HG03460 (cell line): ENCODE measurements around the gene FNIP2.
"Not testable (repeated sequence)": the region's sequence is repeated elsewhere in the genome, so short reads cannot be mapped to it uniquely, and the experiment has no call there.

Experiments used
- ATAC-seq: cut with Tn5 transposase; IDR thresholded peaks from one replicate; pipeline ENCODE4 v1.9.1; 2021; ENCODE audit not compliant: unreplicated experiment

FNIP2 gene

GRCh38 chr4:158904815-158905214 is 136.0 kb downstream of the FNIP2 start:
- ATAC-seq: no peak

GRCh38 chr4:158906073-158906472 is 137.2 kb downstream of the FNIP2 start:
- peak; percentile 75 for ATAC-seq

DNA sequence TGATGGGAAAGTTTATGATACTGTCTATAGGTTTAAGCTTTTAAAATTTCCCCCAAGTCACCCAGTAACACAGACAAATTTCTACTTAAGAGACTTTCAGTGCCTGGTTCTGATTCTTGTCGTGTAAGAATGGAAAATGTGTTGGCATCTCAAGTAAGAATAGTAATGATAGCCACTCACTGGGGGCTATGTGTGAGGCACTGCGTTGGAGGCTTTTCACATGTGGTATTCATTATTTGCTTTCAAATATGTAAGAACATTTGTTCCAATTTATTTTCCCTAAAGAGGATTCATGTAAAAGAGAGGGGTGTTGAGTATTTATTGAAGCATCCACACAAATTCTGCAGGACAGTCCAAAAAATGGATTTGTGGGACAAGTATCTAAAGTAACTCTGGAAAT is 143.6 kb downstream of the FNIP2 start:
- no peak for ATAC-seq

DNA sequence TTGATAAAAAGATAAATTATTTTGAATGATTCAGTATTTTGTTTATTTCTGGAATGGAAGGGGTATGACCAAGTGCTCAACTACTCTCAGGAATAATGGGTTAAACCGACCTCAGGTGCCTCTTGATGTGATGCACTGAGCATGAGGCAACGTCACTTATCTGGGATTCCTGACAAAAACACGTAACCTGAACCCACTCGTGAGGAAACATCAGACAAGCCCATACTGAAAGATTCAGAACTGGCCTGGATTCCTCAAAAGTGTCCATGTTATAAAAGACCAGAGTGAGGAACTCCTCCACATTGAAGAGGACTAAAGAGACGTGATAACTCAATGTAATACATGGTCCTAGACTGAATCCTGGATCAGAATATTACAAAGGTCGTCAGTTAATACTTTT is 144.0 kb downstream of the FNIP2 start:
- ATAC-seq: no peak

- ATAC-seq: no peak
Observed at GRCh38 chr4:158913766-158914165, 144.9 kb downstream of the FNIP2 start.

DNA sequence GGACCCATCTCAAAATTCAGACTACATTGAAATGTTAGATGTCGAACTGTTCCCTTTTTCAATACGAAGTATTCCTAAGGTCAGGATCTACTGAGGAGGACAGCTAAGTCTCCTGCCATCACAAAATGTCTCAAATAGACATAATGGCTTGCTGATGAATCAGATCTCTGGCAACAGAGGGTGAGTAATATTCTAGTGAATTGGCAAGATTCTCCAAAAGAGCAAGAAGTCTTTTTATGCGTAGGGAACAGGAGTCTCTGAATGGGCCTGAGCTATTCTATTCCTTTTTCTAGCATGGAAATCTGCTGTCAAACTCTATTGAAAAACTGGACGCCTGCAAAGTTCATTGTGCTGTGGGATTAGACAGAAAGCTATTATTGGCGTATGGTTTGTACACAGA is 145.4 kb downstream of the FNIP2 start:
- ATAC-seq: no peak

DNA sequence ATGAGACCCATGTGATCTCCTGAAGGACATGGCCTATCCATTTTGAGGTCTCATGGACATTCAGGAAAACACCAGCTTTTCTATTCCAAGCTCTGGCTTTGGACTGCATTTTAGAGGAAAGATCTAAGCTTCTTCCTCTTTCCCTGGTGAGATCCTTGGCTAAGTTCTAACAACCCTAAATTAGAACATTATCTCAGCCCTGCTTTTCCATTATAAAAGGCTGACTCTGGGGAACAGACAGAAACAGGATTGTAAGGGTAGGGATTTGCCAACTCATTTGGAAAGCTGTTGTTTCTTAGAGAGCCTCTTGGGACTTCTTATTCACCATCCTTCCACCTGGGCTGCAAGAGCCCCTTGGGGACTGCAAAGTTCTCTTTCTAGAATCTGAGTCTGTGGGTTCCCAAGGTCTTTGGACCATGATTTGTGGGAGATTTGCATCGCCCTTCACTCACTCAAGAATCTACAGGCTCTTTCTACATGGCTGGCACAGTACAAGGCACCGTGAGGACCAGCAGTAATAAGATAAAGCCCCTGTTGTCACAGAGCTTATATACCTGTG is 146.9 kb downstream of the FNIP2 start:
- no peak for ATAC-seq

DNA sequence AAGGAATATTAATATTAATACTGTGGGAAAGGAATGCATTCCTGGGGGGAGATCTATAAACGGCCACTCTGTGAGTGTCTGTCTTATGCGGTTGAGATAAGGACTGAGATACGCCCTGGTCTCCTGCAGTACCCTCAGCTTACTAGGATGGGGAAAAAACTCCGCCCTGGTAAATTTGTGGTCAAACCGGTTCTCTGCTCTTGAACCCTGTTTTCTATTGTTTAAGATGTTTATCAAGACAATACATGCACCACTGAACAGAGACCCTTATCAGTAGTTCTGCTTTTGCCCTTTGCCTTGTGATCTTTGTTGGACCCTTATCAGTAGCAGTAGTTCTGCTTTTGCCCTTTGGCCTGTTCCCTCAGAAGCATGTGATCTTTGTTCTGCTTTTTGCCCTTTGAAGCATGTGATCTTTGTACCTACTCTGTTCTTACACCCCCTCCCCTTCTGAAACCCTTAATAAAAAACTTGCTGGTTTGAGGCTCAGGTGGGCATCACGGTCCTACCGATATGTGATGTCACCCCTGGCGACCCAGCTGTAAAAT is 151.7 kb downstream of the FNIP2 start:
- not testable (repeated sequence) for ATAC-seq

GRCh38 chr4:158927774-158928173 is 158.9 kb downstream of the FNIP2 start:
- not testable (repeated sequence) for ATAC-seq

GRCh38 chr4:158929939-158930638 is 161.3 kb downstream of the FNIP2 start:
- ATAC-seq: no peak

DNA sequence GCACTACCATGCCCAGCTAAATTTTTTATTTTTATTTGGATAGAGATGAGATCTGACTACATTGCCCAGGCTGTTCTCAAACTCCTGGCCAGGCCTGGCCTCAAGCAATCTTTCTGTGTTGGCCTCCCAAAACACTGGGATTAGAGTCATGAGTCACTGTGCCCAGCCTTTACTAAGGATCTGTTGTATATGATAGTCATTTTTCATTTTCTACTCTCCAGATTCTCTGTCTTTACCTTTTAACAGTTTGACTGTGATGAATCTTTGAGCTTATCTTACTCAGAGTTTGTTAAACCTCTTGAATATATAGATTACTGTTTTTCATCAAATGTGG is 161.8 kb downstream of the FNIP2 start:
- no peak for ATAC-seq

- no peak for ATAC-seq
Observed at GRCh38 chr4:158933236-158933635, 164.4 kb downstream of the FNIP2 start.

DNA sequence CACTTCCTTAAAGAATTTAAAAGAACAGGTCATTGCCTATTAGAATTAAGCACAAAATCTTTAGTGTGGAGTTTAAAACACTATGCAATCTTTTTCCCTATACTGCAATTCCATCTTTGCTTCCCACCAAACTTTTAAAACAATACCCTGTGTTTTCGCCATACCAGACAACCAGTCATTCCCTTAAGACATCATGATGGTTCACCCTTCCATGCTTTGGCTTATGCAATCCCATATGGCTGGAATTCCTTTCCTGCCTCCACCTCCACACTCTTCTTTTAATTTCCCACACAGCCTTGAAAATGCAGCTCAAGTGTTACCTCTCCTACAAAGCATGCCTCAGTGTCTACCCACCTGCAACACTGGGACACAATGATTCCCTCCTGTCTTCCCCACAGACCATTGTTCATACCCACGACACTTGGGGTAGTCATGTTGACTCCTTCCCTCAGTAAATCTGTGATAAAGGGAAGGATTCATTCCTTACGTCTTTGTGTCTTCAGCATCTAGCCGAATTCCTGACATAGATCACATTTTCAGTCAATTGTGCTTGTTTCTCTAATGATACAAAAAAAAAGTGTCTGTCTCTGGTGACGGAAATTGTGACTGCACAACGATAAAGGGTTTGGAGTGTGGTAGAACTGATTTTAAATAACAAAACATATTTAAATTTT is 166.3 kb downstream of the FNIP2 start:
- ATAC-seq: no peak

DNA sequence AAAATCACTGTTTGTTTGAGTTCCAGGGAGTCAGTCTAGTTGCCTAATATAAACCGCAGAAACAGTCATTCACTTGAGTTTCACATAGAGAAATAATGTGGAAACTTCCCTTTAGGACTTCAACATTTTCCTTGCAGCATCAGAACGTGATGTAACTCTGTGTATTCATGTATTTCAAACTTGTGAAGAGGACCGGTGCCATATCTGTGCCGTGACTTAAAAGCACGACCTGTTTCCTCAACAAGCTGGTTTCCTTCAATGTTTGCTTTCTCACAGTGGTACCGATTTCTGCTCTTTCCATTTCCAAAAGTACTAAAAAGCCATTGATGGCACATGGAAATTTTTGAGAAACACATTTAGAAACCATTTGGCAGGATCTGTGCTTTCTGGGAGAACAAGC is 167.4 kb downstream of the FNIP2 start:
- no peak for ATAC-seq

GRCh38 chr4:158938220-158939044 is 169.6 kb downstream of the FNIP2 start:
- ATAC-seq: no peak

GRCh38 chr4:158940271-158940670 is 171.4 kb downstream of the FNIP2 start:
- ATAC-seq: no peak

- ATAC-seq: no peak
Observed at GRCh38 chr4:158941321-158941720, 172.5 kb downstream of the FNIP2 start.

GRCh38 chr4:158941895-158942294 is 173.1 kb downstream of the FNIP2 start:
- no peak for ATAC-seq

DNA sequence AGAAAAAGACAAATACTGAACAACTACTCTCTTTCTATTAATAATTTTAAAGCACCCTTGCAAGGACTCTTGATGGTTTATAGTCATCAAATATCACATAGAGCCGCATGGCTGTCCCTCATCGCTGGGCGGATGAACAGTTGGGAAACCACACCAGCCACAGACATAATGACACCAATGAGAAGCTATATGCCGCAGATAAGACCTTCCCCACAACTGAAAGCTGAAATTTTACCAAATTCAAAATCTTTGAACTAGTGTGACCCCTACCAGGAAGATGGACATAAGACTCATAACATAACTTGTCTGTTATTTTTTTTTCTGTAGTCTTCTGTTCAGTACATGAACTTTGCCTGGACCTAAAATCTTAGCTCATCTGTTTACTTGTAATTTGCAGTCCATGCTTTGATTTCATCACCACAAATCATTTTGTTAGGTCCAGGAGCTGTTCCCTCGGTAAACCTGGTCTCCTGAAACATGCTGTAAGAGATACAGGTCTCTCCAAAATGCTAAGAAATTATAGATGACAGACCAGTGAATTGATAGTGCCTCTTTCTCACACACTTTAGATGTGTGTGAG is 176.8 kb downstream of the FNIP2 start:
- no peak for ATAC-seq

- no peak for ATAC-seq
Observed at GRCh38 chr4:158946825-158947224, 178.0 kb downstream of the FNIP2 start.

GRCh38 chr4:158948071-158948470 is 179.2 kb downstream of the FNIP2 start:
- ATAC-seq: no peak
